Hepatocyte (in vitro differentiated cells): ENCODE results near the gene TUBA1B. TPM values are rescaled to one million over a fixed set of nuclear protein-coding genes. Genes with fewer than 3 reads are reported as not detected.
A peak's percentile ranks its signal among the peaks of the same experiment; 100 is the strongest.

Experiments
- DNase-seq: peaks from one replicate; pipeline ENCODE4 v3.0.0-alpha.2; 2016; ENCODE audit warnings: low spot score
- H2AFZ ChIP-seq: fragments of 200-600 bp; sonication (generic); 2 replicates; pipeline ENCODE4 v1.6.0; 2016; ENCODE audit warnings: antibody characterized with exemption, mild to moderate bottlenecking
- H3K27ac ChIP-seq: fragments of 200-600 bp; sonication (generic); 2 replicates; pipeline ENCODE4 v1.5.1; 2016; ENCODE audit warnings: mild to moderate bottlenecking
- H3K27me3 ChIP-seq: fragments of 200-600 bp; sonication (generic); 2 replicates; pipeline ENCODE4 v1.6.1; 2016
- H3K36me3 ChIP-seq: fragments of 200-600 bp; sonication (generic); replicated peaks from 2 replicates; pipeline ENCODE4 v1.5.1; 2016; ENCODE audit warnings: low read depth; ENCODE audit not compliant: insufficient read depth
- H3K4me1 ChIP-seq: fragments of 200-600 bp; sonication (generic); 2 replicates; pipeline ENCODE4 v1.5.1; 2016; ENCODE audit warnings: mild to moderate bottlenecking, moderate library complexity; ENCODE audit not compliant: insufficient read depth
- H3K4me2 ChIP-seq: fragments of 200-600 bp; sonication (generic); 2 replicates; pipeline ENCODE4 v1.6.0; 2016
- H3K4me3 ChIP-seq: fragments of 200-600 bp; sonication (generic); 2 replicates; pipeline ENCODE4 v1.5.1; 2016; ENCODE audit warnings: mild to moderate bottlenecking
- H3K79me2 ChIP-seq: fragments of 200-600 bp; sonication (generic); 2 replicates; pipeline ENCODE4 v1.6.0; 2017; ENCODE audit warnings: mild to moderate bottlenecking
- H3K9me2 ChIP-seq: fragments of 200-600 bp; sonication (generic); replicated peaks from 2 replicates; pipeline ENCODE4 v1.6.0; 2017; ENCODE audit warnings: mild to moderate bottlenecking; ENCODE audit not compliant: insufficient read depth
- H3K9me3 ChIP-seq: fragments of 200-600 bp; sonication (generic); 2 replicates; pipeline ENCODE4 v1.5.1; 2016; ENCODE audit warnings: low read depth, mild to moderate bottlenecking
- H4K20me1 ChIP-seq: fragments of 200-600 bp; sonication (generic); 2 replicates; pipeline ENCODE4 v1.6.0; 2016; ENCODE audit warnings: mild to moderate bottlenecking; ENCODE audit not compliant: insufficient read depth, poor library complexity, severe bottlenecking
- EZH2 ChIP-seq: fragments of 200-600 bp; sonication (generic); IDR thresholded peaks from 2 replicates; pipeline ENCODE4 v1.6.1; 2016; ENCODE audit warnings: antibody characterized with exemption, mild to moderate bottlenecking, borderline replicate concordance
- EZH2phosphoT487 ChIP-seq: fragments of 200-600 bp; sonication (generic); IDR thresholded peaks from one replicate; pipeline ENCODE4 v1.6.1; 2018; ENCODE audit warnings: antibody characterized with exemption, mild to moderate bottlenecking, low read depth, moderate library complexity; ENCODE audit not compliant: unreplicated experiment, severe bottlenecking
- WGBS: methylation state at CpG from one replicate; pipeline ENCODE4 v1.1.6; 2016; ENCODE audit warnings: low lambda C conversion rate; ENCODE audit errors: missing lambda C conversion rate; 5-methylcytosine and 5-hydroxymethylcytosine counted together
- polyA plus RNA-seq: library from polyadenylated mRNA; unstranded; fragments of >200 nt; fragmentation: Nextera tagmentation; extraction: Ambion mirVana; gene quantifications from 2 replicates; pipeline ENCODE4 v1.2.1, GENCODE V29; 2016
- total RNA-seq: library from RNA; depleted of rRNA; stranded (reverse); fragments of >200 nt; gene quantifications from 2 replicates; pipeline ENCODE4 v1.2.3, GENCODE V29; 2014
- TF ChIP-seq, protein P1 (sequence below): fragments of 200-600 bp; sonication (generic); IDR thresholded peaks from 2 replicates; pipeline ENCODE4 v1.5.1; 2016; ENCODE audit warnings: antibody characterized with exemption, mild to moderate bottlenecking; ENCODE audit not compliant: poor library complexity

The TUBA1B gene
- total and polyA plus RNA-seq, 2 experiments from 2014 or later: 558 to 652 TPM

DNA sequence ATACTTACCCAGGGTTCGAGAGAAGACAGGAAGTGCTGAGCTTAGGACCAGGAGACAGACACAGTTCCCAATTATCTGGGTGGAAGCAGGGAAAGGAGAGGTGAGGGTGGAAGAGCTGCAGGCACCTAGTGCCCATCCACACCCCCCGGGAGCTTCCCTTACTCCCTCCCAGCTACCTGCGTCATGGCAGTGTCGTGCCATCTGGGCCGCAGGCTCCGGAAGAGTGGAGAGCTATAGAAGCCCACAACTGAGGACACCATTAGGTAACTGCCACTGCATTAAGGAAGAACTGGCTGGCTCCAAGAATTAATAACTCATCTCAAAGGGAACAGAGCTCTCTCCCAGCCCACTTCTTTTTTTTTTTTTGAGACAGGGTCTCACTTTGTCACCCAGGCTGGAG is 30.8 kb downstream of the TUBA1B start:
- no peak overlapping the region for H3K4me2 ChIP-seq
- peaks cover 9% of the 10 kb centered on the region for H3K79me2 ChIP-seq
- WGBS: 87% methylated on average over 6 of the region's 6 CpGs
- H3K9me2 ChIP-seq: no peaks in the 10 kb centered on the region
- no peak overlapping the region for H2AFZ ChIP-seq
- H3K36me3 ChIP-seq: no peaks in the 10 kb centered on the region
- TF ChIP-seq EZH2 (no peak), EZH2phosphoT487 (no peak)
- TF ChIP-seq, protein P1, sequence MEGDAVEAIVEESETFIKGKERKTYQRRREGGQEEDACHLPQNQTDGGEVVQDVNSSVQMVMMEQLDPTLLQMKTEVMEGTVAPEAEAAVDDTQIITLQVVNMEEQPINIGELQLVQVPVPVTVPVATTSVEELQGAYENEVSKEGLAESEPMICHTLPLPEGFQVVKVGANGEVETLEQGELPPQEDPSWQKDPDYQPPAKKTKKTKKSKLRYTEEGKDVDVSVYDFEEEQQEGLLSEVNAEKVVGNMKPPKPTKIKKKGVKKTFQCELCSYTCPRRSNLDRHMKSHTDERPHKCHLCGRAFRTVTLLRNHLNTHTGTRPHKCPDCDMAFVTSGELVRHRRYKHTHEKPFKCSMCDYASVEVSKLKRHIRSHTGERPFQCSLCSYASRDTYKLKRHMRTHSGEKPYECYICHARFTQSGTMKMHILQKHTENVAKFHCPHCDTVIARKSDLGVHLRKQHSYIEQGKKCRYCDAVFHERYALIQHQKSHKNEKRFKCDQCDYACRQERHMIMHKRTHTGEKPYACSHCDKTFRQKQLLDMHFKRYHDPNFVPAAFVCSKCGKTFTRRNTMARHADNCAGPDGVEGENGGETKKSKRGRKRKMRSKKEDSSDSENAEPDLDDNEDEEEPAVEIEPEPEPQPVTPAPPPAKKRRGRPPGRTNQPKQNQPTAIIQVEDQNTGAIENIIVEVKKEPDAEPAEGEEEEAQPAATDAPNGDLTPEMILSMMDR: no peak
- H3K27me3 ChIP-seq: peaks cover 4% of the 10 kb centered on the region
- peaks cover 8% of the 10 kb centered on the region for H4K20me1 ChIP-seq
- no peaks in the 10 kb centered on the region for H3K4me1 ChIP-seq
- no peak for DNase-seq
- no peaks in the 10 kb centered on the region for H3K9me3 ChIP-seq
- no peak overlapping the region for H3K27ac ChIP-seq
- H3K4me3 ChIP-seq: no peak overlapping the region

DNA sequence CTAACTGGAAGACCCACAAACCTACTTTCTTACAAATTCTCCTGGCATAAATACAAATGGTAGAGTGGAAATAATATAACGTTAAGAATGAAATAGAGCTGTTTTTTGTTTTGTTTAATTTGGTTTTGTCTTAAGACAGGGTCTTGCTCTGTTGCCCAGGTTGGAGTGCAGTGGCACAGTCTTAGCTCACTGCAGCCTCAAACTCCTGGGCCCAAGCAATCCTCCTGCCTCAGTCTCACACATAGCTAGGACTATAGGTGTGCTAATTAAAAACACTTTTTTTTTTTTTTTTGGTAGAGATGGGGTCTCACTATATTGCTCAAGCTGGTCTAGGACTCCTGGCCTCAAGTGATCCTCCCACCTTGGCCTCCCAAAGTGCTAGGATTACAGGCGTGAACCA is 32.5 kb downstream of the TUBA1B start:
- no peaks in the 10 kb centered on the region for H3K9me3 ChIP-seq
- H3K4me2 ChIP-seq: no peak overlapping the region
- TF ChIP-seq, protein P1: no peak
- TF ChIP-seq EZH2 (no peak), EZH2phosphoT487 (no peak)
- no peak overlapping the region for H3K4me3 ChIP-seq
- no peak for DNase-seq
- peaks cover 21% of the 10 kb centered on the region for H3K27me3 ChIP-seq
- 94% methylated on average over 2 of the region's 2 CpGs for WGBS
- H4K20me1 ChIP-seq: no peaks in the 10 kb centered on the region
- H2AFZ ChIP-seq: no peak overlapping the region
- H3K36me3 ChIP-seq: no peaks in the 10 kb centered on the region
- H3K4me1 ChIP-seq: peaks cover 10% of the 10 kb centered on the region
- no peaks in the 10 kb centered on the region for H3K9me2 ChIP-seq
- no peaks in the 10 kb centered on the region for H3K79me2 ChIP-seq
- H3K27ac ChIP-seq: no peak overlapping the region

DNA sequence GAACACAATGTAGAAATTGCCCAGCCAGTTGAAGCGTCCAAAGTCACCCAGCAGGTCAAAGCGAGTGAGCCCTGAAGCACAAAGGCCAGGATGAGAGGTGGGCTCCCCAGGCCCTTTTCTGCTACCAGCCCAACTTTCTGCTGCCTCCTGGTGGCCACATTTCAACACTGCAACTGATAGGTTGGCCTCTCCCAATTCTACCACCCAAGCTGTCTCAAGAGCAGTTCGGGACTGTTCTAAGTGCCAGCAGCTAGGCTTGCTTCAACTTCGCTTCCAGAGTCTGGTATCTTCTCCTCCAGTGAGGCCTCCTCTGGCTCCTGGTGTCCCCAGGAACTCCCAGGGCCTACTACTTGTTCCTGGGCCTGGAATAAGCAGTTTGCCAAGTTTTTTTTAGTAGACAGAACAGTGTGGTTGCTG is 33.2 kb downstream of the TUBA1B start:
- Histone ChIP-seq H3K27me3 (peaks cover 27% of the 10 kb centered on the region), H3K9me2 (no peaks in the 10 kb centered on the region)
- DNase-seq: peak; percentile 55

More for the DNA sequence above, 33.2 kb downstream of the TUBA1B start:
- WGBS: 73% methylated on average over 4 of the region's 4 CpGs
- no peak overlapping the region for H3K4me3 ChIP-seq
- H3K27ac ChIP-seq: no peak overlapping the region
- TF ChIP-seq, protein P1: peak; percentile 55
- no peak for TF ChIP-seq EZH2phosphoT487
- H3K4me1 ChIP-seq: peaks cover 10% of the 10 kb centered on the region
- H3K4me2 ChIP-seq: no peak overlapping the region
- no peaks in the 10 kb centered on the region for H3K36me3 ChIP-seq
- no peak overlapping the region for H2AFZ ChIP-seq
- H3K9me3 ChIP-seq: no peaks in the 10 kb centered on the region
- no peaks in the 10 kb centered on the region for H3K79me2 ChIP-seq
- no peaks in the 10 kb centered on the region for H4K20me1 ChIP-seq
